Smooth muscle cell (in vitro differentiated cells): ENCODE data around the gene NOPCHAP1. TPM values are rescaled to one million over a fixed set of nuclear protein-coding genes. Genes with fewer than 3 reads are reported as not detected.
"Not testable (repeated sequence)": the region's sequence is repeated elsewhere in the genome, so short reads cannot be mapped to it uniquely, and the experiment has no call there.

Source experiments
- DNase-seq: peaks from one replicate; lab custom pipeline; 2025; ENCODE audit not compliant: unreplicated experiment; lab: John Stamatoyannopoulos, UW
- H2AFZ ChIP-seq: fragments of 200-600 bp; sonication (generic); 2 replicates; pipeline ENCODE4 v1.6.0; 2016; ENCODE audit warnings: antibody characterized with exemption, low read depth, mild to moderate bottlenecking
- H3F3A ChIP-seq: fragments of 200-600 bp; sonication (generic); 2 replicates; pipeline ENCODE4 v1.6.0; 2017; ENCODE audit warnings: antibody characterized with exemption, low read depth
- H3K27ac ChIP-seq: fragments of 200-600 bp; sonication (generic); 2 replicates; pipeline ENCODE4 v1.5.1; 2016; ENCODE audit warnings: low read depth, mild to moderate bottlenecking
- H3K27me3 ChIP-seq: fragments of 200-600 bp; sonication (generic); 2 replicates; pipeline ENCODE4 v1.6.1; 2016; ENCODE audit warnings: low read depth, mild to moderate bottlenecking
- H3K36me3 ChIP-seq: fragments of 200-600 bp; sonication (generic); 2 replicates; pipeline ENCODE4 v1.5.1; 2016; ENCODE audit warnings: low read depth
- H3K4me1 ChIP-seq: fragments of 200-600 bp; sonication (generic); 2 replicates; pipeline ENCODE4 v1.5.1; 2016; ENCODE audit warnings: low read depth
- H3K4me2 ChIP-seq: fragments of 200-600 bp; sonication (generic); 2 replicates; pipeline ENCODE4 v1.6.0; 2016; ENCODE audit warnings: mild to moderate bottlenecking
- H3K4me3 ChIP-seq: fragments of 200-600 bp; sonication (generic); 2 replicates; pipeline ENCODE4 v1.5.1; 2016; ENCODE audit warnings: mild to moderate bottlenecking
- H3K79me2 ChIP-seq: fragments of 200-600 bp; sonication (generic); 2 replicates; pipeline ENCODE4 v1.6.0; 2016; ENCODE audit warnings: low read depth, mild to moderate bottlenecking
- H3K9ac ChIP-seq: fragments of 200-600 bp; sonication (generic); 2 replicates; pipeline ENCODE4 v1.6.0; 2016; ENCODE audit warnings: low read depth
- H3K9me3 ChIP-seq: fragments of 200-600 bp; sonication (generic); replicated peaks from 2 replicates; pipeline ENCODE4 v1.5.1; 2016; ENCODE audit warnings: low read depth
- H4K20me1 ChIP-seq: fragments of 200-600 bp; sonication (generic); 2 replicates; pipeline ENCODE4 v1.6.0; 2016; ENCODE audit warnings: low read depth
- CTCF ChIP-seq: fragments of 200-600 bp; sonication (generic); IDR thresholded peaks from 2 replicates; pipeline ENCODE4 v1.5.1; 2017; ENCODE audit warnings: borderline replicate concordance, mild to moderate bottlenecking, antibody characterized with exemption; ENCODE audit not compliant: insufficient read depth, poor library complexity, severe bottlenecking
- WGBS: methylation state at CpG from one replicate; pipeline ENCODE4 v1.1.7; 2016; ENCODE audit warnings: low lambda C conversion rate; 5-methylcytosine and 5-hydroxymethylcytosine counted together
- polyA plus RNA-seq: library from polyadenylated mRNA; unstranded; fragments of >200 nt; fragmentation: Nextera tagmentation; extraction: Ambion mirVana; gene quantifications from 2 replicates; pipeline ENCODE4 v1.2.1, GENCODE V29; 2016
- total RNA-seq: library from RNA; depleted of rRNA; stranded (reverse); fragments of >200 nt; gene quantifications from 2 replicates; pipeline ENCODE4 v1.2.3, GENCODE V29; 2014

Gene NOPCHAP1
- total and polyA plus RNA-seq, 2 experiments from 2014 or later, result 8.1 to 17.4 TPM

GRCh38 chr12:104975587-104976343, 10.4 kb upstream of the NOPCHAP1 start:
- H2AFZ ChIP-seq, result no peak overlapping the region
- H3K4me3 ChIP-seq, result no peak overlapping the region
- H3K4me1 ChIP-seq, result no peaks in the 10 kb centered on the region
- no peak for TF ChIP-seq CTCF
- no peak overlapping the region for H3K27ac ChIP-seq
- no peaks in the 10 kb centered on the region for H3K79me2 ChIP-seq
- no peak overlapping the region for H3K9ac ChIP-seq
- no peaks in the 10 kb centered on the region for H4K20me1 ChIP-seq
- WGBS, result 83% methylated on average over 4 of the region's 4 CpGs
- H3K4me2 ChIP-seq, result no peak overlapping the region
- H3K36me3 ChIP-seq, result no peaks in the 10 kb centered on the region
- H3F3A ChIP-seq, result no peaks in the 10 kb centered on the region
- H3K9me3 ChIP-seq, result no peaks in the 10 kb centered on the region
- no peak for DNase-seq
- H3K27me3 ChIP-seq, result no peaks in the 10 kb centered on the region

GRCh38 chr12:104976703-104977102, 9.4 kb upstream of the NOPCHAP1 start:
- Histone ChIP-seq H3K27me3 (no peaks in the 10 kb centered on the region), H2AFZ (no peak overlapping the region), H3K27ac (no peak overlapping the region), H4K20me1 (no peaks in the 10 kb centered on the region), H3K4me3 (no peak overlapping the region), H3K79me2 (no peaks in the 10 kb centered on the region), H3K9me3 (no peaks in the 10 kb centered on the region), H3F3A (no peaks in the 10 kb centered on the region), H3K4me1 (no peaks in the 10 kb centered on the region), H3K9ac (no peak overlapping the region), H3K36me3 (no peaks in the 10 kb centered on the region), H3K4me2 (no peak overlapping the region)
- 79% methylated on average over 8 of the region's 8 CpGs for WGBS
- no peak for TF ChIP-seq CTCF
- DNase-seq, result no peak

- not testable (repeated sequence) for H3K9ac ChIP-seq, H3K27me3 ChIP-seq, H3K36me3 ChIP-seq, H3F3A ChIP-seq, H3K79me2 ChIP-seq, H2AFZ ChIP-seq, DNase-seq, H3K4me1 ChIP-seq, H3K4me3 ChIP-seq, H3K4me2 ChIP-seq, H3K9me3 ChIP-seq, H4K20me1 ChIP-seq, H3K27ac ChIP-seq
- WGBS, result 92% methylated on average over 15 of the region's 15 CpGs
These were observed 8.4 kb upstream of the NOPCHAP1 start for GRCh38 chr12:104977688-104978087.

GRCh38 chr12:104985206-104985605, 910 bp upstream of the NOPCHAP1 start:
- H3K36me3 ChIP-seq, result no peaks in the 10 kb centered on the region
- DNase-seq, result no peak
- no peaks in the 10 kb centered on the region for H4K20me1 ChIP-seq
- no peak overlapping the region for H3K9ac ChIP-seq
- no peak overlapping the region for H3K4me3 ChIP-seq
- peak overlapping the region; percentile 88 for H3K4me2 ChIP-seq
- H3K27me3 ChIP-seq, result no peaks in the 10 kb centered on the region
- no peaks in the 10 kb centered on the region for H3K9me3 ChIP-seq
- H3K79me2 ChIP-seq, result peaks cover 20% of the 10 kb centered on the region
- H3K4me1 ChIP-seq, result peaks cover 7% of the 10 kb centered on the region
- peak overlapping the region; percentile 94 for H2AFZ ChIP-seq
- no peak overlapping the region for H3K27ac ChIP-seq
- WGBS, result 79% methylated on average over 4 of the region's 4 CpGs
- TF ChIP-seq CTCF, result no peak
- no peaks in the 10 kb centered on the region for H3F3A ChIP-seq
